ENCODE measurements around the gene NBR1. TPM values are rescaled to one million over a fixed set of nuclear protein-coding genes. Genes with fewer than 3 reads are reported as not detected.
"Not testable (repeated sequence)": the region's sequence is repeated elsewhere in the genome, so short reads cannot be mapped to it uniquely, and the experiment has no call there.

The NBR1 gene
- total and polyA plus RNA-seq, 2 of the 8 experiments (the other 6 are each of a cell fraction or from before 2014, with no cell fraction given): 13.5 to 36.0 TPM

- no peak for TF ChIP-seq CTBP2 (IDR thresholded peaks at IDR 0.05; ENCODE audit: borderline replicate concordance, insufficient read depth, insufficient read length, low read length)
- no peak for TF ChIP-seq NANOG (IDR thresholded peaks at IDR 0.05; ENCODE audit: insufficient read depth, low read depth, low read length, poor library complexity, severe bottlenecking)
Measured at GRCh38 chr17:43200127-43200526, 29.1 kb downstream of the NBR1 start (continued).

GRCh38 chr17:43203013-43203412, 32.0 kb downstream of the NBR1 start:
- not testable (repeated sequence) for H3K79me1 ChIP-seq (ENCODE audit: low read depth, low read length); H3K9ac ChIP-seq (replicated peaks in 1 of 4; ENCODE audit: extremely low read depth in 1 of 4, low read depth in 3 of 4, low read length in 3 of 4); H3K9me3 ChIP-seq (ENCODE audit: insufficient read depth in 2 of 2, low read depth in 1 of 2, low read length in 1 of 2); H2AK5ac ChIP-seq (ENCODE audit: low read depth, low read length); H2BK5ac ChIP-seq (ENCODE audit: low read depth, low read length); H4K20me1 ChIP-seq (replicated peaks in 1 of 2; ENCODE audit: control insufficient read depth in 1 of 2, insufficient read depth in 2 of 2, low read length in 2 of 2); H3K4me1 ChIP-seq (replicated peaks in 1 of 4; ENCODE audit: control insufficient read depth in 3 of 4, insufficient read depth in 4 of 4, low read length in 3 of 4); H3K27me3 ChIP-seq (replicated peaks in 1 of 4; ENCODE audit: control insufficient read depth in 3 of 4, extremely low read depth in 1 of 4, insufficient read depth in 3 of 4, low read length in 3 of 4); H3K23me2 ChIP-seq (ENCODE audit: low read depth, low read length); H3K23ac ChIP-seq (ENCODE audit: insufficient read length); H4K91ac ChIP-seq (replicated peaks; ENCODE audit: insufficient read length, low read length); H2BK20ac ChIP-seq (ENCODE audit: low read length); H3K79me2 ChIP-seq (ENCODE audit: control insufficient read depth in 1 of 2, insufficient read depth in 2 of 2, low read length in 2 of 2); H2BK120ac ChIP-seq (replicated peaks; ENCODE audit: low read depth, low read length); H3K56ac ChIP-seq (replicated peaks; ENCODE audit: insufficient read length, low read depth, low read length); H3K4ac ChIP-seq (replicated peaks; ENCODE audit: insufficient read length, low read depth, low read length); H3K27ac ChIP-seq (ENCODE audit: low read depth, low read length); DNase-seq (ENCODE audit: low read depth in 1 of 2, low spot score in 2 of 2); H2AFZ ChIP-seq (ENCODE audit: low read length); H3K14ac ChIP-seq (ENCODE audit: insufficient read length); H4K8ac ChIP-seq (ENCODE audit: extremely low read depth, insufficient read depth, low read length); H3K4me2 ChIP-seq (ENCODE audit: insufficient read depth in 1 of 2, low read depth in 2 of 2, low read length in 2 of 2); H3K4me3 ChIP-seq (ENCODE audit: extremely low read depth in 1 of 4, insufficient read depth in 2 of 4, low read depth in 3 of 4, low read length in 4 of 4); FAIRE-seq; H3K18ac ChIP-seq (ENCODE audit: extremely low read depth, low read length); H2BK15ac ChIP-seq (ENCODE audit: low read length); H2BK12ac ChIP-seq (ENCODE audit: low read depth, low read length); H4K5ac ChIP-seq (ENCODE audit: insufficient read length, low read depth, low read length)
- WGBS, 2 experiments (ENCODE audit: extremely low coverage in 1 of 2, insufficient coverage in 1 of 2, insufficient read length in 1 of 2, insufficient replicate concordance in 2 of 2, low coverage in 1 of 2, low lambda C conversion rate in 2 of 2, missing lambda C conversion rate in 1 of 2): 100% methylated on average over 3 of the region's 3 CpGs; no CpG with 5 or more reads in 1 of the 2 experiments
- CTCF ChIA-PET (ENCODE audit: partially characterized antibody): interaction anchor here (0.6 to 1.4 kb wide), 2 partner anchors 13 to 369 kb away, joined by 4 read pairs; no protein-coding TSS in a partner anchor
- POLR2A ChIA-PET (ENCODE audit: partially characterized antibody): interaction anchor here (0.7 to 1.9 kb wide), 4 partner anchors 9 to 113 kb away, joined by 3 to 8 read pairs (median 4); partner anchors contain the start of gene TMEM106A
- H3K36me3 ChIP-seq (ENCODE audit: control insufficient read depth in 2 of 4, insufficient read depth in 4 of 4, low read length in 3 of 4): peaks cover 6 to 34% (median 17%) of the 10 kb centered on the region in 4 experiments; a peak in 5 of 8 replicates
